NCI-H2196 (cell line): ENCODE measurements around the gene RPUSD2.
"Not testable (repeated sequence)": the region's sequence is repeated elsewhere in the genome, so short reads cannot be mapped to it uniquely, and the experiment has no call there.

Experiments used
- DNase-seq: peaks from one replicate; lab custom pipeline; 2025; ENCODE audit not compliant: unreplicated experiment; lab: John Stamatoyannopoulos, UW

The RPUSD2 gene

GRCh38 chr15:40564591-40565332 lies 4.3 kb upstream of the RPUSD2 start, which contains the start of gene CCDC32:
Gene CCDC32, minus strand, starts transcription at chr15:40565042. Its CDS starts 2,027 bp downstream, at chr15:40563015.
- DNase-seq = peak; percentile 90

DNA sequence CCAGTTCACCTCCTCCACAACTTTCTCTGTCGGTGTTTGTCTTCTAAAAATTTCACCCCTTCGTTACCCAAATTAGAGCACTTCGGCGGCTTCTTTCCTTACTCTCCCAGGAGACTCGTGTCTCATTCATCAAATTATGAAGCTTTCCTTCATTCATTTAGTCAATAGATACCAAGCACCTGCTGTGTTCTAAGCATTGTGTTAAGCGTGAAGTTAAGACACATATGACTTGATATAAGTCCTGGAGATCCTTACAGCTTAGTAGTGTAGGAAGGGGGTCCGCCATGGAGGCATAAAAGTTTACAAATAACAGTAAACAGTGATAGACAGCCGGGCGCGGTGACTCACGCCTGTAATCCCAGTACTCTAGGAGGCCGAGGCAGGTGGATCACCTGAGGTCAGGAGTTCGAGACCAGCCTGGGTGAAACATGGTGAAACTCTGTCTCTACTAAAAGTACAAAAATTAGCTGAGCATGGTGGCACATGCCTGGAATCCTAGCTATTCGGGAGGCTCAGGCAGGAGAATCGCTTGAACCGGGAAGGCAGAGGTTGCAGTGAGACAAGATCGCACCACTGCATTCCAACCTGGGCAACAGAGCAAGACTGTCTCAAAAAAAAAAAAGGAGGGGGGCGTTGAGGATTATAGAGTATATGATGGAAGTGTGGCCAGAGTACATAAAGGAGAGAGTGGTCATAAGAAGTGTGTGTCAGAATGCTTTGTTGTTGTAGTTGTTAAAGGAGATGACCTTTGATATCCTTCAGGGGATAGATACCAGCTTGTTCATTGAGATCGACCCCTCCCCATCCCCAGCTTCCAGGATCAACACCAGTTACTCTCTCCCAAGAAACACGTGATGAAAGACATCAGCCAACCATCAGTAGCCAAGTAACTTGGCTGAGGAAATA lies 3.5 kb upstream of the RPUSD2 start:
- DNase-seq = no peak

- DNase-seq = no peak
These were observed 2.0 kb upstream of the RPUSD2 start for GRCh38 chr15:40567111-40567510.

DNA sequence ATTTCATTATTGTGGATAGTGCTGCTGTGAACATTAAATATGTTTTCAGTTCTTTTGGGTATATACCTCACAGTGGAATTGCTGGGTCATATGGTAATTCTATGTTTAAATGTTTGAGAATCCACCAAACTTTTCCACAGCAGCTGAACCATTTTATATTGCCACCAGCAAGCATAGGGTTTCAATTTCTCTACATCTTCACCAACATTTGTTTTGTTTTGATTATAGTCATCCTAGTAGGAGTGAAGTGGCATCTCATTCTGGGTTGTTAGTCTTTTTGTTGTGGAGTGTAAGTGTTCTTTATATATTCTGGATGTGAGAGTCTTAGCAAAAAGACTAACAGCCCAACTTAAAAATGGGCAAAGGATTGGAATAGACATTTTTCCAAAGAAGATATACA lies 6.0 kb downstream of the RPUSD2 start:
- no peak for DNase-seq

DNA sequence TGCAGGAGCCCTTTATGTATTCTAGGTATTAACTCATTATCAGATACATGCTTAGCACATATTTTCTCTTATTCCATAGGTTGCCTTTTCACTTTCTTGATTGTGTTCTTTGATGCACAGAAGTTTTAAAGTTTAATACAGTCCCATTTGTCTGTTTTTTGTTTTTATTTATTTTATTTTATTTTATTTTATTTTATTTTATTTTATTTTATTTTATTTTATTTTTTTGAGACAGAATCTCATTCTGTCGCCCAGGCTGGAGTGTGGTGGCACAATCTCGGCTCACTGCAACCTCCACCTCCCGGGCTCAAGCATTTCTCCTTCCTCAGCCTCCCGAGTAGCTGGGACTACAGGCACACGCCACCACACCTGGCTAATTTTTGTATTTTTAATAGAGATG lies 7.8 kb downstream of the RPUSD2 start:
- DNase-seq = not testable (repeated sequence)

DNA sequence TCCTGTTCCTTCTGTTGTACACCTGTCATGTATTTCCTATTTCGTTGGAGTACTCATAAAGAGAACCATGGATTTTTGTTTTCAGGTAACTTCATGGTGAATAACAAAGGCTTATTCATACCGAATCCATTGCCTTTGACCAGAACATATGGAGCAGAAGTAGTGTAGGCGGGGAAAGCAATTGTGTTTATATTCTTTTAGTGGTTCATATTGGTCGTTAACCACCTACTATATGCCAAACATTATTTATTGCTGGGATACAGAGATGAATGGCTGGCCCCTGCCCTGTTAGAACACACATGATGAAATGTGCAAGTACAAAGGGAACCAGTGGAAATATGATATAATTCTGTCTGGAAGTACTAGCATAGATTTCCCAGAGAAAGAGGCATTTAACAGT lies 9.8 kb downstream of the RPUSD2 start:
- no peak for DNase-seq

- not testable (repeated sequence) for DNase-seq
These were observed 12.7 kb downstream of the RPUSD2 start for GRCh38 chr15:40581796-40582195.

DNA sequence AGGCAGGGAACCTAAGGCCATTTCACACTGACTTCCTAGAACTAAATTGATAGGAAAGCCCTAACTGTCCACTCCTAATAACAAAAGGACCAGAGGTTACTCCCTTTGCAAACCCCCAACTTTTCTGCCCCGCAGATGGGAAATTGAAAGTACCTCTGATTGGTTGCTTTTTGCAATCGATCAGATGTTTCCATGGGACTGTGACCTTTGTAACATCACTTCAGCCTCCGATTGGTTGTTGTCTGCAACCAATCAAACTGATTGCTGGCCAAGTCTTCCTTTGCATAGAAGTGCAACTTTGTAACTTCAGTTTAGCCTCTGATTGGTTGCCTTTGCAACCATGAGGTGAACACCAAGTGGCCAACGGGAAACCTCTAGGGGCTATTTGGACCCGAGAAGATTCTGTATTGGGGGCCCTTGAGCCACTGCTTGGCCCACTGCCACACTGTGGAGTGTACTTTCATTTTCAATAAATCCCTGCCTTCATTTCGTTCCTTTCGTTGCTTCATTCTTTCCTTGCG lies 13.7 kb downstream of the RPUSD2 start:
- no peak for DNase-seq

DNA sequence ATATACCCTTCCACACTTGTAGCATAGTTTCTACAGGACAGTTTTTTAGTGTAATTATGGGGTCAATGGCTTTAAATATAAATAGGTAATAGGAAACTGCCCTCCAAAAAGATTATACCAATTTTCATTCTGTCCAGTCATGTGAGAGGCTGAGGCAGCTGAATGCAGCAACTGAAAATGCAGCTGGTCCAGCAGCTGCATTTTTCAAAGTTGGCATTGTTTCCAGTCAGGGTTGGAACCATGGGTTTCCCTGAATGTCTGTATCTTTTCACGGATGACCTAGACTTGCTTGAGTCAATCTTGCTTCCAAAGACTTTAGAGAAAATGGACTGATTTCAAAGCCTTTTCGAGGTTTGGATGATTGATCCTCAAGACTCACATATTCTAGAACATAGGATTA lies 15.1 kb downstream of the RPUSD2 start:
- DNase-seq = no peak

DNA sequence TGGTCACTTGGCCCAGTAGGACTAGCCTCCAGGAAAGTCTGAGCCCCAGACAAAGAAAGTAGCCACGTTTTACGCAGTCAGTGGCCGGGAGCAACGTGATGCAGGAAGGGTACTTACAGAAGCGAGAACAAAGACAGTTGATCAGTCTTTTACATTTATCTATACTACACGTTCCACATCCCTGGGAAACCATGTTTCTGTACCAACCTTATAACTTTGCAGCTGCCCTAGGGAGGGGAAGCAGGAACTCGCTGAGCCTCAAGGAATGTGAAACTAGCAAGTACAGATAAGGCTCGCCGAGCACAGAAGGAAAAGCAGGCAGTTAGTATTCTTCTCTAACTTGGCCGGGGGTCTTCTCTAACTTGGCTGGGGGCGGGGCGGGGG lies 21.6 kb downstream of the RPUSD2 start:
- no peak for DNase-seq

DNA sequence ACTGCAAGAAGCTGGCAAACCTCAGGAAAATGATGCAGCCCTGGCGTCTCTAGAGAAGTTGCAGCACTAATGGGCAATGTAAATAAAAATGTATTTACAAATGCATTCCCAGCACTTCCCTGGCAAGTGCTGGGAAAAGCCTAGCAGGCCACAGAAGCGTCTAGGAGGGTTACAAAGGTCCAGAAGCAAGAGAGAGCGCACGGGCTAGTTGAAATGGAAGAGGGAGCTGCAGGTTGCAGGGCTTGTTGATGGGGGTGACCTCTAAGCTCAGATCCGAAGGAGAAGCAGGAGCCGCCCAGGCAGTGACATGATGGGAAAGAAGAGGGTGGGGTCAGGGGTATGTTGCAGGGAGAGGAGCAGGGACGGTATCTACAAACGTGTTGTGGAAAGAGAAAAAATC lies 22.3 kb downstream of the RPUSD2 start:
- no peak for DNase-seq

DNA sequence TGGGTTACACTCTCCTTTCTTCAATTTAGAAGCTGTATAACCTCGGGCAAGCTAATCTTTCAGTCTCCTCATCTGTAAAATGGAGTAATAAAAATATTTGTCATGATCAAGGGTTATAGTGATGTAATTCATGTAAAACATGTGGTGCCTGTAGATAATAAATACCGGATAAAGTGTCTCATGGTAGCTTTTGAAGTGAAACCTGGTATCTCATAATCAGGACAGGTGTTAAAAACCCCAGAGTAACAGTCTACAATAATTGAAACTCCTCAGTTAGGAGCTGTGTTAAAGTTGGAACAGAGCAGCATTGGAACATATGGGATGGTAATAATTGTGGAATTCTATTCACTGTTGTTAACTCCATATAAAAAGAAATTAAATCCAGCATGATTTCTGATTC lies 24.1 kb downstream of the RPUSD2 start:
- DNase-seq = no peak

- peak; percentile 85 for DNase-seq
These were observed 24.7 kb downstream of the RPUSD2 start, which contains the start of gene KNL1 for GRCh38 chr15:40593588-40594428. Gene KNL1, plus strand, starts transcription at chr15:40594249. Its CDS starts 8,683 bp downstream, at chr15:40602932.

DNA sequence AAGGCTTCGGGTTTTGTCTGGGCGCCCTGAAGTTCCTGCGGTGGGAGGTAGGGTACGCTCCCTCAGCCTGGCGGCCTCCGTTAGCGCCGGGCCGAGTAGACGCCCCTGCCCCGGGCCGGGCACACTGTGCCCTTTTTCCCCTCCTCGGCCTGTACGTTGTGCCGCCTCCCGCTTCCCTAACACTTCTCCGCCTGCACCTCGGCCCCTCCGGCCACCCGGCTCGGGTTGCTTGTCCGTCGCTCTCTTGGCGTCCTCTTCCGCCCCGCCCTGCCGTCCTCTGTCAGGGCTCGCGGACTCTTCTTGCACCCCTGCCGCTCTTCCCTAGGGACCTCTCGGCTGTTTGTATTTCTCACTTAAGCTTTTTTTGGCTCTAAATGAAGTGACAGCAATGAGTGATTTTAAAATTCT lies 25.3 kb downstream of the RPUSD2 start:
- peak; percentile 40 for DNase-seq

- DNase-seq = no peak
These were observed 26.1 kb downstream of the RPUSD2 start for GRCh38 chr15:40595219-40595618.

DNA sequence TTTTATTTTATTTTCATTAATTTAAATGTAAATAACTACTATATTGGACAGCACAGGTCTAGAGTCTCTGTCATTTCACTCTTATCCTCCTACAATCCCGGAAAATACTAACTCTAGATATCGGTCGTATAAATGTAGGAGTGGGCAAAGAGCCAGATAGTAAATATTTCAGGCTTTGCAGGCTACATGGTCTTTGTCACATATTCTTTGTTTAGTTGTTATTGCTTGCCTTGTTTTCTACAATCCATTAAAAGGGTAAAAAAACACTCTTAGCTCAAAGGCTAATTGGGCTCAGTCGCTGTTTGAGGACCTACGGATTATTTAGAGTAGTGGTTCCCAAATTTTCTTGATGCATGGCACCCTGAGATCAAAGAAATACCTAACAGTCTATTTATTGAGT lies 26.7 kb downstream of the RPUSD2 start:
- no peak for DNase-seq

DNA sequence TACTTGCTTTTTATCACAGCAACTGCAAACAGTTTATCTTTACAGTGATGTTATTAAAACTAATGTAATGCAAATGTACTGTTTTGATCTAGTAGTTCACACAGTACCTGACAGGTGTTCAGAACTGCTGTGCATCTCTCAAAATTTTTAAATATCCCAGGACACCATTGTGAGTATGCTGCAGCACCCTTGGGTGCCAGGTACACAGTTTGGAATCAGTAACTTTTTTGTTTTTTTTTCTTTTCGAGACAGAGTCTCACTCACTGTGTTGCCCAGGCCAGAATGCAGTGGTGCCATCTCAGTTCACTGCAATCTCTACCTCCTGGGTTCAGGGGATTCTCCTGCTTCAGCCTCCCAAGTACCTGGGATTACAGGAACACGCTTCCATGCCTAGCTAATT lies 27.9 kb downstream of the RPUSD2 start:
- DNase-seq = no peak

- no peak for DNase-seq
These were observed 29.0 kb downstream of the RPUSD2 start for GRCh38 chr15:40598126-40598525.

DNA sequence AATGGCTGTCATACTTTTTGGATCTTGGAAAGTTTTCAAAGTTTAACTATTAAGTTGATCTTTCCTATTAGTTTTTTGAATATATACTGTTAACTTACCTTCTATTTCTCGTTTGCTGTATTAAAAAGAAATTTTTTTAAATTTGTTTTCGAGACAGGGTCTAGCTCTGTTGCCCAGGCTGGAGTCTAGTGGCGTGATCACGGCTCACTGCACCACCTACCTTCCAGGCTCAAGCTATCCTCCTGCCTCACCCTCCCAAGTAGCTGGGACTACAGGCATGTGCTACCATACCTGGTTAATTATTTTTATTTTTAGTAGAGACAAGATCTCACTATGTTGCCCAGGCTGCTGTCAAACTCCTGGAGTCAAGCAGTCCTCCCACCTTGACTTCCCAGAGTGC lies 29.6 kb downstream of the RPUSD2 start:
- DNase-seq = no peak

DNA sequence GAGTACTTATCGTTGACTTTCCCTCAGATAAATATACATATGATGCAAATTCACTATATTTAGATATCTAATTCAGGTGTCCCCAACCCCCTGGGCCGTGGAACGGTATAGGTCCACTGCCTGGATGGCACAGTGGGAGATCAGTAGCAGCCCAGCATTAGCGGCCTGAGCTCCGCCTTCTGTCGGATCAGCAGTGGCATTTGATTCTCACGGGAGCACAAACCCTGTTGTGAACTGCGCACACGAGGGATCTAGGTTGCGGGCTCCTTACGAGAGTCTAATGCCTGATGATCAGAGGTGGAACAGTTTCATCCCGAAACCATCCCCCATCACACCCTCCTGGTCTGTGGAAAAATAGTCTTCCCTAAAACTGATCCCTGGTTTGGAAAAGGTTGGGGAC lies 31.9 kb downstream of the RPUSD2 start:
- no peak for DNase-seq

DNA sequence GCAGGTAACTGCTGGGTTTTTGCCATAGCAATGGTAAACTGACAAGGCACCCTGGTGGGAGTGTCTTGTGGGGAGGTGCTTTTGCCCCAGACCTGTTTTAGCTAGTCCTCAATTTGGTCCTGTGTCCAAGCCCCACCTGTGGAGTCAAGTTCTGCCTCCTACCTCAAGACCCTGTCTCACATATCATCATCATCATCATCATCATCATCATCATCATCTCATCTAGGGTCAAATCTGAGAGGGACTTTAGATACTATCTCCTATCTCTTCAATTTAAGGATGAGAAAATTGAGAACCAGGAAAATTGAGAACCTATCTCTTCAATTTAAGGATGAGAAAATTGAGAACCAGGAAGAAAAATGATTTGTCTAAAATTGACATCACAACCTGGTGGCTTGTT lies 34.8 kb downstream of the RPUSD2 start:
- DNase-seq = no peak
